Measurements from ENCODE around the gene RPL23. TPM values are rescaled to one million over a fixed set of nuclear protein-coding genes. Genes with fewer than 3 reads are reported as not detected.

The RPL23 gene
- total and polyA plus RNA-seq, 10 of the 15 experiments (the other 5 are each of a cell fraction or from before 2014, with no cell fraction given), result 2,200 to 4,821 (median 3,043) TPM

DNA sequence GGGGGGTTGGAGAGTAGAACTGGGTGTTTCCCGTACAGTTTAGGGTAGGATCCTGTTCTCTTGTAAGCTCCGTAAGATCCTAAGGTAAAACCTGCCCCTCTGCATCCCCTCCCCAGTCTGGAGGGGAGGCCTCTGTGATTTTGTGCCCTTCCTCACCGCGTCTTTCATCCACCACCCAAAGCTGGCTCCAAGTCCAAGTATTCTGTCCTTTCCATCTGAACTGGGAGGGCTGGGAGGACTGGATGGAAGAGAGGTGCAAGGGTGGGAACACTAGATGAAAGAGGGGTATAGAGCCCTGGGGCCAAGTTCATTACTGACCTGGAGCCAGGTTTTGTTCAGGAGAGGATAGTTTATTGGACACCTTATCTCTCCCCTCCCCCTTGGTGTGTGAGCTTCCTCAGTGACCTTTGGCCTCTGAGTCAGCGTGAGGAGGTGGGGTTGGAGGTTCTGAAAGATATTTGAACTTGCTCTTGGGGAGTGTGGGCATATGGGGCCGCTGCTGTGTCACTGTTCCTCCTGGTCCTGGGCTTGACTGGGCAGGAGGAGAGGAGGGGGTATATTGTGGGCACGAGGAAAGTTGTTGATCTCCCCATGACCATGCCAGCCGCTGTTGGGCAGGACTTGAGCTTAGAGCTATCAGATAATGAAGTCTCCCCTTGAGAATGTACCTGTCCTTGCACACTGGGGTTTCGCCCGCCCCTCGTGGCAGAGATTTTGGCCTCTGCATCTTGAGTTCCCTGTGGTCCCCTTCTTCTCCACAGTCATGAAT lies 17.9 kb upstream of the RPL23 start (continued):
- TF ChIP-seq MTA2 (IDR thresholded peaks at IDR 0.05; ENCODE audit: low read depth), result peak; percentile 61; the same call in 1 of the 2 replicates
- TF ChIP-seq, protein P1, sequence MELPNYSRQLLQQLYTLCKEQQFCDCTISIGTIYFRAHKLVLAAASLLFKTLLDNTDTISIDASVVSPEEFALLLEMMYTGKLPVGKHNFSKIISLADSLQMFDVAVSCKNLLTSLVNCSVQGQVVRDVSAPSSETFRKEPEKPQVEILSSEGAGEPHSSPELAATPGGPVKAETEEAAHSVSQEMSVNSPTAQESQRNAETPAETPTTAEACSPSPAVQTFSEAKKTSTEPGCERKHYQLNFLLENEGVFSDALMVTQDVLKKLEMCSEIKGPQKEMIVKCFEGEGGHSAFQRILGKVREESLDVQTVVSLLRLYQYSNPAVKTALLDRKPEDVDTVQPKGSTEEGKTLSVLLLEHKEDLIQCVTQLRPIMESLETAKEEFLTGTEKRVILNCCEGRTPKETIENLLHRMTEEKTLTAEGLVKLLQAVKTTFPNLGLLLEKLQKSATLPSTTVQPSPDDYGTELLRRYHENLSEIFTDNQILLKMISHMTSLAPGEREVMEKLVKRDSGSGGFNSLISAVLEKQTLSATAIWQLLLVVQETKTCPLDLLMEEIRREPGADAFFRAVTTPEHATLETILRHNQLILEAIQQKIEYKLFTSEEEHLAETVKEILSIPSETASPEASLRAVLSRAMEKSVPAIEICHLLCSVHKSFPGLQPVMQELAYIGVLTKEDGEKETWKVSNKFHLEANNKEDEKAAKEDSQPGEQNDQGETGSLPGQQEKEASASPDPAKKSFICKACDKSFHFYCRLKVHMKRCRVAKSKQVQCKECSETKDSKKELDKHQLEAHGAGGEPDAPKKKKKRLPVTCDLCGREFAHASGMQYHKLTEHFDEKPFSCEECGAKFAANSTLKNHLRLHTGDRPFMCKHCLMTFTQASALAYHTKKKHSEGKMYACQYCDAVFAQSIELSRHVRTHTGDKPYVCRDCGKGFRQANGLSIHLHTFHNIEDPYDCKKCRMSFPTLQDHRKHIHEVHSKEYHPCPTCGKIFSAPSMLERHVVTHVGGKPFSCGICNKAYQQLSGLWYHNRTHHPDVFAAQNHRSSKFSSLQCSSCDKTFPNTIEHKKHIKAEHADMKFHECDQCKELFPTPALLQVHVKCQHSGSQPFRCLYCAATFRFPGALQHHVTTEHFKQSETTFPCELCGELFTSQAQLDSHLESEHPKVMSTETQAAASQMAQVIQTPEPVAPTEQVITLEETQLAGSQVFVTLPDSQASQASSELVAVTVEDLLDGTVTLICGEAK (IDR thresholded peaks at IDR 0.05; ENCODE audit: borderline replicate concordance), result no peak
- TF ChIP-seq, protein P2, sequence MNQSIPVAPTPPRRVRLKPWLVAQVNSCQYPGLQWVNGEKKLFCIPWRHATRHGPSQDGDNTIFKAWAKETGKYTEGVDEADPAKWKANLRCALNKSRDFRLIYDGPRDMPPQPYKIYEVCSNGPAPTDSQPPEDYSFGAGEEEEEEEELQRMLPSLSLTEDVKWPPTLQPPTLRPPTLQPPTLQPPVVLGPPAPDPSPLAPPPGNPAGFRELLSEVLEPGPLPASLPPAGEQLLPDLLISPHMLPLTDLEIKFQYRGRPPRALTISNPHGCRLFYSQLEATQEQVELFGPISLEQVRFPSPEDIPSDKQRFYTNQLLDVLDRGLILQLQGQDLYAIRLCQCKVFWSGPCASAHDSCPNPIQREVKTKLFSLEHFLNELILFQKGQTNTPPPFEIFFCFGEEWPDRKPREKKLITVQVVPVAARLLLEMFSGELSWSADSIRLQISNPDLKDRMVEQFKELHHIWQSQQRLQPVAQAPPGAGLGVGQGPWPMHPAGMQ (IDR thresholded peaks at IDR 0.05; ENCODE audit: borderline replicate concordance), result no peak
- TF ChIP-seq, protein P3, sequence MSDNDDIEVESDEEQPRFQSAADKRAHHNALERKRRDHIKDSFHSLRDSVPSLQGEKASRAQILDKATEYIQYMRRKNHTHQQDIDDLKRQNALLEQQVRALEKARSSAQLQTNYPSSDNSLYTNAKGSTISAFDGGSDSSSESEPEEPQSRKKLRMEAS (IDR thresholded peaks at IDR 0.05; ENCODE audit: low read depth, low read length), result no peak; the same call in 1 of the 2 replicates
- no peak for TF ChIP-seq FOXM1 (IDR thresholded peaks at IDR 0.05; ENCODE audit: low read depth, low read length)
- 0 out of 2 replicates have a peak, but pooled peaks have one; percentile 22 for TF ChIP-seq CHD1 (IDR thresholded peaks at IDR 0.05; ENCODE audit: low read depth, low read length)
- TF ChIP-seq DPF2 (IDR thresholded peaks at IDR 0.05), result 0 out of 2 replicates have a peak, but pooled peaks have one; percentile 38
- TF ChIP-seq RAD21 (IDR thresholded peaks at IDR 0.05; ENCODE audit: insufficient read depth, low read depth, low read length), result peak; percentile 57; the same call in 1 of the 2 replicates
- TF ChIP-seq NR2C1 (IDR thresholded peaks at IDR 0.05), result peak; percentile 94
- no peak for TF ChIP-seq PAX8 (IDR thresholded peaks at IDR 0.05)
- 0 out of 2 replicates have a peak, but pooled peaks have one; percentile 10 for TF ChIP-seq IKZF1 (conservative IDR thresholded peaks at IDR 0.05)
- TF ChIP-seq YBX1 (IDR thresholded peaks at IDR 0.05), result no peak
- no peak for TF ChIP-seq CBX5 (IDR thresholded peaks at IDR 0.05; ENCODE audit: low read depth)
- TF ChIP-seq ZBED1 (IDR thresholded peaks at IDR 0.05; ENCODE audit: borderline replicate concordance), result no peak
- TF ChIP-seq RELA (IDR thresholded peaks at IDR 0.05; ENCODE audit: borderline replicate concordance, partially characterized antibody), result peak; percentile 20
- TF ChIP-seq, protein P4, sequence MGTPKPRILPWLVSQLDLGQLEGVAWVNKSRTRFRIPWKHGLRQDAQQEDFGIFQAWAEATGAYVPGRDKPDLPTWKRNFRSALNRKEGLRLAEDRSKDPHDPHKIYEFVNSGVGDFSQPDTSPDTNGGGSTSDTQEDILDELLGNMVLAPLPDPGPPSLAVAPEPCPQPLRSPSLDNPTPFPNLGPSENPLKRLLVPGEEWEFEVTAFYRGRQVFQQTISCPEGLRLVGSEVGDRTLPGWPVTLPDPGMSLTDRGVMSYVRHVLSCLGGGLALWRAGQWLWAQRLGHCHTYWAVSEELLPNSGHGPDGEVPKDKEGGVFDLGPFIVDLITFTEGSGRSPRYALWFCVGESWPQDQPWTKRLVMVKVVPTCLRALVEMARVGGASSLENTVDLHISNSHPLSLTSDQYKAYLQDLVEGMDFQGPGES (IDR thresholded peaks at IDR 0.05), result no peak
- TF ChIP-seq, protein P5, sequence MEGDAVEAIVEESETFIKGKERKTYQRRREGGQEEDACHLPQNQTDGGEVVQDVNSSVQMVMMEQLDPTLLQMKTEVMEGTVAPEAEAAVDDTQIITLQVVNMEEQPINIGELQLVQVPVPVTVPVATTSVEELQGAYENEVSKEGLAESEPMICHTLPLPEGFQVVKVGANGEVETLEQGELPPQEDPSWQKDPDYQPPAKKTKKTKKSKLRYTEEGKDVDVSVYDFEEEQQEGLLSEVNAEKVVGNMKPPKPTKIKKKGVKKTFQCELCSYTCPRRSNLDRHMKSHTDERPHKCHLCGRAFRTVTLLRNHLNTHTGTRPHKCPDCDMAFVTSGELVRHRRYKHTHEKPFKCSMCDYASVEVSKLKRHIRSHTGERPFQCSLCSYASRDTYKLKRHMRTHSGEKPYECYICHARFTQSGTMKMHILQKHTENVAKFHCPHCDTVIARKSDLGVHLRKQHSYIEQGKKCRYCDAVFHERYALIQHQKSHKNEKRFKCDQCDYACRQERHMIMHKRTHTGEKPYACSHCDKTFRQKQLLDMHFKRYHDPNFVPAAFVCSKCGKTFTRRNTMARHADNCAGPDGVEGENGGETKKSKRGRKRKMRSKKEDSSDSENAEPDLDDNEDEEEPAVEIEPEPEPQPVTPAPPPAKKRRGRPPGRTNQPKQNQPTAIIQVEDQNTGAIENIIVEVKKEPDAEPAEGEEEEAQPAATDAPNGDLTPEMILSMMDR (IDR thresholded peaks at IDR 0.05 in 2 of 3, conservative IDR thresholded peaks at IDR 0.05 in 1 of 3; ENCODE audit: control insufficient read depth in 2 of 3, extremely low read depth in 1 of 3, insufficient read depth in 1 of 3, low read depth in 3 of 3, low read length in 3 of 3), result peak in 2 of 3 experiments; percentile 21 to 46; a peak in 3 of 6 replicates
- no peak for TF ChIP-seq RAD51 (IDR thresholded peaks at IDR 0.05)
- no peak for TF ChIP-seq SMARCA5 (IDR thresholded peaks at IDR 0.05)
- no peak for TF ChIP-seq GABPA (IDR thresholded peaks at IDR 0.05; ENCODE audit: low read depth)
- TF ChIP-seq, protein P6, sequence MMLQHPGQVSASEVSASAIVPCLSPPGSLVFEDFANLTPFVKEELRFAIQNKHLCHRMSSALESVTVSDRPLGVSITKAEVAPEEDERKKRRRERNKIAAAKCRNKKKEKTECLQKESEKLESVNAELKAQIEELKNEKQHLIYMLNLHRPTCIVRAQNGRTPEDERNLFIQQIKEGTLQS (IDR thresholded peaks at IDR 0.05; ENCODE audit: borderline replicate concordance, extremely low read depth, low read depth, low read length), result no peak

Measured in GM12878 (cell line).